ENCODE data around the gene TBC1D1.

GRCh38 chr4:38117591-38117990, 226.7 kb downstream of the TBC1D1 start:
- no peak for TF ChIP-seq CTCF (conservative IDR thresholded peaks at IDR 0.05; ENCODE audit: low read depth, low read length)
- TF ChIP-seq EZH2phosphoT487 (IDR thresholded peaks at IDR 0.05; ENCODE audit: borderline replicate concordance, low read length) = no peak

Measured in PC-3 (cell line).